Activated T-cell treated with anti-CD3 and anti-CD28 coated beads, Interleukin-2, amount 50 U/mL, for 48 hours (primary cell): Measurements from ENCODE around the gene DBH.

ENCODE experiments used
- DNase-seq, 2 experiments: peaks; one replicate each; pipeline ENCODE4 v3.0.0-alpha.2; 2020

Gene DBH

GRCh38 chr9:133628766-133629165 lies 7.4 kb upstream of the DBH start:
- no peak for DNase-seq

DNA sequence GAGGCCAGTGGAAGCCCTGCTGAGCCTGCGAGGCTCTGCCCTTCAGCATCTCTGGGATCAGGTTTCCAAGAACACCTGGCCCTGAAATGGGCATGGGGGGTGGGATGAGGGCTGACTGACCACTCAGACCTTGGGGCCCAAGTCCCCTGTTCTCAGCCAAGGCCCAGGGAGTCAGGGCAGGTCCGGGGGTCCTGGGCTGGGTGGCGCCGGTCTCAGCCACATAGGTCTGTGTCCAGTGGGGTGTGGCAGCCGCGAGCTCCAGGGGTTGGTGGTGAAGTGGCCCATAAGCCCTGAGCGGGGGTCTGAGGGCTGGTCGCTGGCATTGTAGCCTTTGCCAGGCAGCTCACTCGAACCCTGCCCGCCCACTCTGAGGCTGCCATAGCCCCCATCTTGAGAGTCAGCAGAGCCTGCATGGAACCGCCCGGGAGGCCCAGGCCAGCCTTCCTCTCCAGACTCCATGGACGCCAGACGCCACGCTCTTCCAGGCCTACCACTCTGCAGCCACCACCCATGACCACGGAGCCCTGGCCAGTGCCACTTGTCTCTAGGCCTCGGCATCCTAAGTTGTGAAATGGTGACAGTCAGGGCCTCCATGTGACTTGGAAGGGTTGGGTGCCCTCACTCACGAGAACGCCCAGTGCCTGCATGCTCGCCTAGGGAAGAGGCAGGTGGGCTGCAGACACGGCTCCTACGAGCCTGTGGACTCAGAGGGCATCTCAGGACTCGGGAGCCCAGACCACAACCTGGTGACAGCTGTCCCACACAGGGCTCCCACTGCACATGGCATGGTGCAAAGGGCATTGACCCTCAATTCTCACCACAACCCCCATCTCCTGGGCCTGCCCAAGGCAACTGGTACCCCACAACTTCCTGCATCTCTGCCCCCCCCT lies 6.7 kb upstream of the DBH start:
- DNase-seq: no peak

- no peak for DNase-seq
Measured at GRCh38 chr9:133631111-133631510, 5.1 kb upstream of the DBH start.

- no peak for DNase-seq
Measured at GRCh38 chr9:133632806-133633680, 3.1 kb upstream of the DBH start.

- DNase-seq: no peak
Measured at GRCh38 chr9:133633681-133634080, 2.5 kb upstream of the DBH start.

- no peak for DNase-seq
Measured at GRCh38 chr9:133634081-133634691, 2.0 kb upstream of the DBH start.

GRCh38 chr9:133635098-133635497 lies 1.1 kb upstream of the DBH start:
- DNase-seq: no peak

DNA sequence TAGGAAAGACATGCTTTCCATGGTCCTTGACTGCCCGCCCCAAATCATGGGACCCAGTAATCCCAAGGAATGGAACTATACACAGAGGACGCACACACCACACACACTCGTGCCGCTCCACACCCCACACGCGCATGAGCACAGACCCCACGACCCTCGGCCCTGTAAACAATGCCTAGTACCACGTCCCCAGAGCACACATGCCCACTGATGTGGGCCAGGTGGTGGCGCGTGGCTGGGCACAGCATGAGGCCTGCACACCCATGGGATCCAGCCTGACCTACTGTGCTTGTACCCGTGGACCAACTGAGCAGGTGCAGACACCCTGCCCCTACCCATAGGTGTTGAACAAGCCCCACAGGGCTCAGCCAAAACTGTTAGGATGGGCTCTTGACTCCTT lies 739 bp downstream of the DBH start:
- no peak for DNase-seq

DNA sequence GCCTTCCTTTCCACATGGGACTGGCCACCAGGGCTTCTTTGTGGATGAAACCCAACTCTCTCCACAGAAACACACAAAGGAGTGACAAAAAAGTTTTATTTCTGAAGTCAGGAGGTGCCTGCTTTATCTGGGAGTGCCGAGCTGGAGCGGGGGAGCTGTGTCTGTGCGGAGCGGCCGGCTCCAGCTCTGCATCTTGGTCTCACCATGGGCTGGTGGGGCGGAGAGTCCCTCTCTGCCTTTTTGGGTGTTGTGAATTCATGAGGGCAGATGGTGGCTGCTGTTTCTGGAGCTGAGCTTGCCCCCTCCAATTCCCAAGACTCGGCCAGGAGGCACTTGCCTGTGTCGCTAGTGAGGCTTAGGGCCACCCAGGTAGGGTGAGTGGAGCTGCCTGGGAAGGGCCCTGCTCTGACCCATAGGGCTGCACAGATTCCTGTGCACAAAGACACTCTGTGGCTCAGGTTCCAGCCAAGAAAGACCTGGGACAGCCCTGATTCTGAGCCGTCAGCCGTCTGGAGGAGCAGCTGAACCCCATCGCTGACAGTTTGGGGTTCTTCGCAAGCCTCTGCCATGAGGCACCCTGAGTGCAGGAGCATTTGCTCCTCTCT lies 1.4 kb downstream of the DBH start:
- DNase-seq: no peak

DNA sequence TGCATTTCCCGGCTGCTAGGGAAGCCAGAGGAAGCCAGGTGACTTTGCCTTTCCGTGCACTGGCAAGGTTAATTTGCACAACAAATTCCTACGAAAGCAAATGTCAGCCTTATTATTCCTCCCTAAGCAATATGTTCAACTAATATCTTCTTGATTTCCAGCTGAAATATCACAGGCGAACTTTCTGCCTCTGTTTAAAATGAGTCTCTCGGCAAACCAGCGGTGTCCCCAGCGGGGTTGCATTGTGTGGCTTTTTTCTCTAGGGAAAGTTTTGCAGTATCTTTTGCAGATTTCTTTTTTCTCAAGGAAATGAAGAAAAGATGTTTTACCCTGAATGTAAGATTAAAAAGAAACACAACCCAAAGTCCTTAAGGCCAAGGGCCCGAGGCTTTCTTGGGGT lies 1.9 kb downstream of the DBH start:
- no peak for DNase-seq

DNA sequence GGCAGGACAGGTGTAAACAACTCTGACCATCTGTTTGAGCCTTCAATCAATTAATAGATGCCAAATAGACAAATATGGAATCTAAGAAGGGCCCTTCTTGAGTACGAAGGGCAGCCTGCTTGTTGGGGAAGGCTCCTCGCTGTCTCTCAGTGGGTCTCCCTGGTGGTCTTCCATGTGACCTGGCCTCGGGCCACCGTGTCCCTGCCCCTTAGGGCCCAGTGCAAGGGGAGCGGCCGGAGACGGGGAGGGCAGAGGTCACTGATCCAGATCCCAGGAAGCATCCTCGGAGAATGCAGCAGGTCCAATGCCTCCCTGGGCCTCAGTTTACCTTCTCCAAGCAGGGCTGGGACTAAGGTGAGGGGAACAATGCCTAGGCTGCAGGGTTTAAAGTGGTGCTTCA lies 2.5 kb downstream of the DBH start:
- no peak for DNase-seq

DNA sequence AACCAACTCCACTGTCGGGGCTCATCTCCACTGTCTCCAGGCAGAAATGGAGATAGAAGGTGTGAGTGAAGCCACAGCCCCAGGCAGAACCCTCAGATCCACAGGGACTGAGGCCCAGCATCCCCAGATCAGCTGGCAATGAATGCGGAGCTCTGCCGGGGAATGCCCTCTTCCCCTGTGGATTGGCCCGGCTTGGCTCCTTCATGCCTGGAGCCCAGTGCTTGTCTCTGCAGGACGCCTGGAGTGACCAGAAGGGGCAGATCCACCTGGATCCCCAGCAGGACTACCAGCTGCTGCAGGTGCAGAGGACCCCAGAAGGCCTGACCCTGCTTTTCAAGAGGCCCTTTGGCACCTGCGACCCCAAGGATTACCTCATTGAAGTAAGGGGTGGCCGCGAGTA lies 3.5 kb downstream of the DBH start:
- no peak for DNase-seq

- no peak for DNase-seq
Measured at GRCh38 chr9:133640160-133640559, 4.0 kb downstream of the DBH start.

GRCh38 chr9:133640580-133641395 lies 4.6 kb downstream of the DBH start:
- no peak for DNase-seq

DNA sequence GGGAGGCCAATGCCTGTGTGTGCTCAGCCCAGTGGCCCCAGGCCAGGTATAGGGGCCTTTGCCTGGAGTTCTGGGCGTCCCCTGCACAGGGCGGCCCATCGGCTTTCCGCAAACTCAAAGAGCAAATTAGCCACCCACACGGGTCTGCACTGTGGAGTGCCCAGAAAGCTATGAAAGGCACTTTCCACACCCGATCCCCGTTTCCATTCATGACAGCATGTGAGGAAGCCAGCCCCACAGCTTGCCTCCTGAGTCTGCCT lies 5.2 kb downstream of the DBH start:
- DNase-seq: no peak

DNA sequence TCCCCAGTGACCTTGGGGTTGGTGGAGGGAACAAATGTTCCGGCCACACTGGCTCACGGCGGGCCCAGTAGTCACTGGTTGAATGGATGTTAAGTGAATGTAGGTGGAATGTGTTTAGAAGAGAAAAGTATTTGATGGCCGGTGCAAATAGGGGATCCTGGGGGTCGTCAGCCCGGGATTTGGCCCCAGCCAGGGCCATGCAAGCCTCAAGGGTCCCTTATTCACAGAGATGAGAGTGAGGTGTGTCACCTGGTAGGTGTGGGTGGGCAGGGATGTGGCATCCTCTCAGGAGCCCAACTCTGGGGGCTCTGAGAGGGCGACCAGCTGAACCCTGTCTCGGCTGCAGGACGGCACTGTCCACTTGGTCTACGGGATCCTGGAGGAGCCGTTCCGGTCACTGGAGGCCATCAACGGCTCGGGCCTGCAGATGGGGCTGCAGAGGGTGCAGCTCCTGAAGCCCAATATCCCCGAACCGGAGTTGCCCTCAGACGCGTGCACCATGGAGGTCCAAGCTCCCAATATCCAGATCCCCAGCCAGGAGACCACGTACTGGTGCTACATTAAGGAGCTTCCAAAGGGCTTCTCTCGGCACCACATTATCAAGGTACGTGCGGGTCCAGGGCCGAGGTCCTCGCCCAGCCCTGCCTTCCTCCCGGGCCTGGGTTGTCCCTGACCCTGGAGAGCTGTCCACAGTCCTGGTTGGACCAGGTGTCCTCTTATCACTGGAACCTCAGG lies 5.9 kb downstream of the DBH start:
- no peak for DNase-seq

DNA sequence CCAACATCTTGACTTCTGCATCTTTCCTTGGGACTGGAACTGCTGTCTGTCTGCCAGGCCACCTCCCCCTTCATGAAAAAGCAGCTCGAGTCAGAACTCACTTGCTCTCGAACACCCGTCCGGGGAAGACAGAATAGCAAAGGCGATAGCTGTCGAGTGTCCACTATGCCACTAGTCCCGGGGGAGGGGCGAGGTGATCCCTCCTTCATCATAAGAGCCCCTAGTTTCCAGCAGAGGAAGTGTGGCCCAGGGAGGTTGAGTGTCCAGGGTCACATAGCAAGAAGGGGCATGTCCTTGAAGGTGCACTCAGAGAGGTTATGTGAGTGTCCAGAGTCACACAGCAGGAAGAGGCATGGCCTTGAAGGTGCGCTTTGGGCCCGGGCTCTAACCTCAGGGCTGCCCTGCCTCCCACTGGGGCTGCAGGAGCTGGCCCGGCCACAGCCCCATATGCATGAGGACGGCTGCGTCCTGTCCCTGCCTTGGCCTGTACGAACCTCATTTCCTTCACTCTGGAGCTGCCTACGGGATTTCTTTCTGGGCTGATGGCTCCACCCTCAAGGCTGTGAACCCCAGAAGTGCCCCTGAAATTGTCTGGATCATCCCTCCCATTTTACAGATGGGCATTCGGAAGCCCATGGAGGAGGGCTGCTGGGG lies 6.7 kb downstream of the DBH start:
- no peak for DNase-seq

DNA sequence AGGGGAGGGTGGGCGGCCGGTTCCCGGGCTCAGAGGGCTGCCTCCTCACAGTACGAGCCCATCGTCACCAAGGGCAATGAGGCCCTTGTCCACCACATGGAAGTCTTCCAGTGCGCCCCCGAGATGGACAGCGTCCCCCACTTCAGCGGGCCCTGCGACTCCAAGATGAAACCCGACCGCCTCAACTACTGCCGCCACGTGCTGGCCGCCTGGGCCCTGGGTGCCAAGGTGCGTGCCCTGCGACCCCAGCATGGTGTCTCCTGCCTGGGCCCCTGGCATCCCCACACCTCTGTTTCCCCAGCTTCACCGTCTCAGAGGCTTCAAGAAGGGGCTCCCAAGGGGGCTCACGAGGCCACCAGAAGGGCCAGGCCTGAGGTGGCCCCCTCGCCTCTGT lies 7.2 kb downstream of the DBH start:
- DNase-seq: no peak

GRCh38 chr9:133643978-133644760 lies 8.0 kb downstream of the DBH start:
- DNase-seq: no peak

DNA sequence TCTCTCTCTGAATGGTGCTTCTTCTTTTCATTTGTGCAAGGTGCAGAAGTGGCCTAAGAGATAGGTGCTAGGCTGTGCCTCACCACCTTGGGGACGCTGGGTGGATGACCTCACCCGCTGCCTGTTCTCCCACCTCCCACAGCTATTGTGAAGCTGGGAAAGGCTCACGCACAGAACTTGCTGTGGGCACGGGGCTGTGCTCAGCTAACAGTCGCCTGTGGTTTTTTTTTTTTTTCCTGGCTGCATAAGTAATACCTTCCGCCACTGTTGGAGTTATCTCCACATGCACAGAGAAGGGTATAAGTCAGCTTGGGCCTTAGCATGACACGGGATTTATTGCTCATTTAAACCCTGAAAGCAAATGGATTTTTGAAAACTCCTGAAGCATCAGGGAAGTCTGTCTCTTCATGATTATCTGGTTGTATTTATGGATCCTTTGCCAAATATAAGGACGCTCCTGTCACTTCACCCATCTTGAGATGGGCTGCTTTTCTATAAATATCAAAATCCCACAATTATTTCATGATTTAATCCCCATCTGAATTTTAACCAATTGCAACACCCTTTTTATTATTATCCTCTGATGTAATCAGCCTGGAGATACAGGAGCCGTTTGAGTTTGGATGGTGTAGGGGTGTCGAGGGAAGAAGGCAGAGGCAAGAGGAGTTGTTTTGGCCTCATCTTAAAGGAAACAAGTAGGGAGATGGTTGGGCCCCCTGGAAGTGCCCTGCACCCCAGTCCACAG lies 9.0 kb downstream of the DBH start:
- DNase-seq: no peak
